HG03280 (cell line): ENCODE results near the gene ZFHX3.

Source experiments
- ATAC-seq: cut with Tn5 transposase; IDR thresholded peaks from one replicate; pipeline ENCODE4 v1.9.1; 2021; ENCODE audit warnings: mild to moderate bottlenecking, moderate library complexity; ENCODE audit not compliant: unreplicated experiment

The ZFHX3 gene

DNA sequence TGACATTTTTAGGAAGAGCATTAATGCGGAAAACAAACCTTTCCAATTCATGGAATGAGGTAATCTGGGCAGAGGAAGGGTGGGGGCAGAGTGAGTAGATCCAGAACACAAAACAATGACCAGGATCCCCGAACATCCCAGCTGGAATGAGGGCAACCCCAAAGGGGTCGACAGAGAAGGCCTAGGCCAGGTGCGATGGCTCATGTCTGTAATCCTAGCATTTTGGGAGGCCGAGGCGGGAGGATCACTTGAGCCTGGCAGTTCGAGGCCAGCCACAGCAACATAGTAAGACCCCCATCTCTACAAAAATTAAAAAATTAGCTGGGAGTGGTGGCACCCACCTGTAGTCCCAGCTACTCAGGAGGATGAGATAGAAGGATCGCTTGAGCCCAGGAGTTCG lies 64.7 kb downstream of the ZFHX3 start:
- no peak for ATAC-seq

DNA sequence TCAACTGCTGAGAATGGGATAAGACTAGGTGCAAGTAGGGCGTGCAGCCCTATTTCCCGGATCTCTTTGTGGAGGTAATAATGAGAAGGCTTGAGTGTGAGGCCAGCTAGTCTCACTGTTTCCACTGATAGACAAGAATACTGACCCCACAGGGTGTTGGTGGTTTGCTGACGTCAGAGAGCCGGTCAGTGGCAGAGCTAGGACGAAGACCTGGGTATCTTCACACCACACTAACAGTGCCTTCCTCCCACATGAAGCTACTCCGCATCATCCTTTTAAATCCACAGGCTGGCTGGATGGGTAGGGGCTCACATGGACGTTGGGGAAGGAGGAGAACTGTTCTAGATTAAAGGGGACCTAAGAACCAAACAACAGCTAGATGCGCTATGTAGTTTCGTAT lies 68.0 kb downstream of the ZFHX3 start:
- no peak for ATAC-seq

DNA sequence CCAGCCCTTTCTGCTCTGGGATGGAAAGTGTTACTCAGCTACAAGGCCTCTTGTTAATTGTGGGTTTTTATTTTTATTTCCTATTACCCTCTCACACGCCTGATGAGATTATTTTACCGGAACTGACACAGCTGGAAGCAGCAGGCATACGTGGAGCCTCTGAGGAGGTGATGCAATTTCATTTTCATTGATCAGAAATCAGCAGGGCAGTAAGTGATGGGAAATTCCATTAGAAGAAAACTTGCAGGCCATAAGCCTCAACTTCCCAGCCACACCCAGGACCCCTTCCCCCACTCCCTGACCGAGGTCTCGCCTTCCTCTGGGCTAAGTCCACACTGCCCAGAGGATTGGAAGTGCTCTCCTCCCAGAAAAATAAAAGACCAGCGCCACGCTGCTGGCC lies 69.7 kb downstream of the ZFHX3 start:
- ATAC-seq = no peak

DNA sequence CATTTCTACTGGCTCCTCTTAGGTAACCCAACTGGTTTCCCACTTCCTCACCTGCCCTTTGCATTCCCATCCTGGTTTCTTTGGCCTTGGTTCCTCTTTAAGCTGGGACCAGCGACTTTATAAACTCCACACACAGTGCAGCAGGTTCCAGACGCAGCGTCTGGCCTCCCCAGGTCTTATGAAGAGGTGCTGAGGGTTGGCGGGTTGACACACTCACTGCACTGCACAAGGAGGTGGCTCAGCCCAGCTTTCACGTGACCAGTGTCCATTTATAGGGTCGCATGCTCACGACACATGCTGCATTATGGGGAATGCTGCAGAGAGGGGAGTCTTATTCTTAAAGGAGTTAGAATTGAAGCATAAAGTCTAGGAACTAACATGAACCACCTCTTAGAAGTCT lies 70.8 kb downstream of the ZFHX3 start:
- ATAC-seq = no peak

DNA sequence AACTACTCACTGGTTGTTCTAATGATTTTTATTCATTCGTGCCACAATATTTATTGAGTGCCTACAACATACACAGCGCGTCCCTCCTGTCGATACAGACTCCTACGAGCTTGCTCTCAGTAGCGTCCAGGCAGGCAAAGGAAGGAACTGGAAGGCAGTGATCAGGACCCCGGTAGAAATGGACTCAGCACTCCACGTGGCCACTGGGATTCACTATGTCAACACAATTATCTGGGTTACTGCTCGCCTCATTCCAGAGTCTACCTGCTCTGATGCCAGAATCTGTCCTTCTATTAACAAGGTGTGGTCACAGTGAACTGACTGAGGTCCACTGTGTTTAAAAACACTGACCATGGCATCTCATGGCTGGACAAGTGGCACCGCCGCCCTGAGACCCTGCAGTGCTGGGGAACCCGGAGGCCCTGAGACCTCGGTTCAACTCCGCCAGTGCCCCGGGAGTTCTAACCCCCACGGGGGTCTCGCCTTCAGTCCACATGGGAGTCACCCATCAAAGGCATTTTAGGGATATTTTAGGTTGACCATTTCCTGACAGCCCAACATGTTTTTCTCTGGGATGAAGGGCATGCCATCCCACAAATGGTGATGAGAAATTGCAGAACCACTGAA lies 71.4 kb downstream of the ZFHX3 start:
- ATAC-seq = no peak

DNA sequence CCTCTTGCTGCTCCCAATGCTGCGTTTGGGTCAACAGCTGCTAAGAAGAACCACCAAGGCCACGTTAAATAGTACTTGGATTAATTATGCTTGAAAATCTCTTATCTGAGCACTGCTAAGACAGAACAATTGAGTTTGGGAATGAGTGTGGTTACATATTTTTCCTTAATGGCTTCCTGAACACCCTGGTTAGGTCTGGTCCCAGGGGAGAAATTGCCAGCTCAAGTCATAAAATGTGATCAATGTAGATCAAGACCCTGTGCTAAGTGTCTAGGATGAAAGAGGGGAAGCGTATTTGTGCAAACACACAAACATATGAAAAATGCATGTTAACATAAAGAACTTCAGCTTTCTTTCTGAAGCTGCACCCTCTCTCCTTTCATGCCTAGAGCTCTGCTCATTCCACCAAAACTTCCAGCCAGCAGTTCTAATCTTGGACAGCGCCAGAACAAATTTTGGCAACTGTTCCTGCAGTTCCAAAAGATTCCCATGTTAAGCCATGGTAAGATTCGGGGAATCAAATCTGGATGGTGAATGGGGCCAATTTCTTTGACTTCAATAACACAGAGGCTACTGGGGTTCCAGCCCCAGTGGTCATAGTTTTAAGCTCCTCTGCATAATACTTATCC lies 72.0 kb downstream of the ZFHX3 start:
- no peak for ATAC-seq

DNA sequence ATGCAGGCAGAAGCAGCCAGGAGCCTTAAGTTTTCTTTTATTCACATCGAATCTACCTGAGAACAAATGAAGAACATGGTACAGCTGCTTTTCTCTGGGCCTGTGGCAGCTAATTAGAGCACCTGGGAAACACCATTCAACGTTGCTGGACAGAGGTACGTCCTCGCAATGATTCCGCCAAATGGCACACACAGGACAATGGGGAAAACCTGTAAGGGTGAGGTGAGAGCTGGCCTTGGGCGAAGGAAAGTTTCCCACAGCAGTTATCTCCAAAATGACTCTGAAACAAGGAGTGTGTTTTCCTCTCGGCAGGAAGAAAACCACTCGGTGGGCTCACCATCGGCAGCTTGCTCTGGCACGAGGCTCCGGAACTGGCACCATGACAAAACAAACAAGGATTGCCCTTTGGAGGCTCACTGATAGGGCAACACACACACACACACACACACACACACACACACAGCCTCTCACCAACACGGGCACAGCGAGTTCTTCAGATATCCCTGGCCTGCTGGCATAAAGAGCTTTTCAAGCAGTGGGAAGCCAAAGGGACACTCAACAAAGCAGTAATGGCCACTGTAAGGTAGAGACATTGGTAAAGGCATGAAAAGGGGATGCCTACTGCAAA lies 73.7 kb downstream of the ZFHX3 start:
- no peak for ATAC-seq

DNA sequence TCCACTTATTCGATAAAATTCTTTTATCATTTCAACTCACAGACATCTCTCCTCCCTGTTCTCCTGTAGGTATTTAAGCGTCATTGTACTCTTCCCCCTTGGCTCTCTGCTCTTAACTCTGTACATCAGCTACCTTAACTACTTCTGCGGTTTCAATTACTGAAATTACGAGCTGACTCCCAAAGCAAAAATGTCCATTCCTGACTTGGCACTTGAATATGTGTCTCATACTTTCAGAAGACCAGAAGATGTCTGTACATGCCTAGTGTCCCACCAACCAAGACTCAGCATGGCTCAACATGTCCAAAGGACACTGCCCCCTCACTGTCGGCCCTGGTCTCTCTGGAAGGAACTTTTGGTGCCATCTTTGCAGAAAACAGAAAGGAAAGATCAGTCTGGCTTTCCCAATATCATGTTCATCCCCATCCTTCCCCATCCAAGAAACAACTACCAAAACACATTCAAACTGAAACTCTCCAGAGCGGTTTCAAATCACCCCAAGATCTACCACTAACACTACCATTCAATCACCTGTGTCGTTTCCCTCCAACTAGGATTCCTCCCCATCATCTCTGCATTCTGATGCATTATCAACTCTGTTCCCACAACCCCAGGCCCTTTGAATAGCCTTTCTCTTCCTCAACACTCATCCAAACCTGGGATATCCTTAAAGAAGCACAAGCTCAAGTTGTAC lies 74.9 kb downstream of the ZFHX3 start:
- ATAC-seq = no peak

DNA sequence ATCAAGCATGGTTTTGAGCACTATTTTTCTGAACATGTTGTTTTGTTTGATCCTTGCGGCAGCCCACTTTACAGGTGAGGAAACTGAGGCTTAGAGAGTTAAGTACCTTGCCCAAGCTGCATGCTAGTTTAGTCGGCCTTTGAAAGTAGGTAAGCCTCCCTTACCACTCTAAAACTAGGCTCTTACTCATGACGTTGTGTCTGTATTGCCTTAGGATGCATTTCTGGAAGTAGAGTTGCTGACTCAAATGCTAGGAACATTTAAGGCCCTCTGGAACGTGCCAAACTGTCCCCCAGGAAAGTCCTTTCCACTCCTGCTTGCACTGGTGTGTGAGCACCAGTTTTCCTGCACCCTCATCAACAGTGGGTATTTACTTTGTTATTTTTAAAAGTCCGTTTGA lies 76.6 kb downstream of the ZFHX3 start:
- no peak for ATAC-seq

DNA sequence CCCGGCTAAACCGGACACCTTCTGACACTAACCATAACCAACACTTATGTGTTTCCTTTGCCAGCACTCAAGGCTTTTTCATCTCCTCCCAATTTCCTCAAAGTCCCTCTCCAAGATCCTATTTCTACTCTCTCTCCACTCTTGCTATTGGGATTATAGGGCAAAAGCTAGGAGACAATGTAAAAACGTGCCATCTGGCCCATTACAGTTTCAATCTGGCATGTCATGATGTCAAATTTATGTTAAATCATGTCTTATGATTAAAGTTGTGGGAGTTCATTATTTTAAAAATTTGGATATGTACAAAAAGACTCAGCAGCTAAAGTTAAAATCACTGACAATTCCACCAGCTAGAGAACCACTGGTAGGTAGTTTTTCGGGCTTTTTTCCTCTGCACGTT lies 77.3 kb downstream of the ZFHX3 start:
- no peak for ATAC-seq

DNA sequence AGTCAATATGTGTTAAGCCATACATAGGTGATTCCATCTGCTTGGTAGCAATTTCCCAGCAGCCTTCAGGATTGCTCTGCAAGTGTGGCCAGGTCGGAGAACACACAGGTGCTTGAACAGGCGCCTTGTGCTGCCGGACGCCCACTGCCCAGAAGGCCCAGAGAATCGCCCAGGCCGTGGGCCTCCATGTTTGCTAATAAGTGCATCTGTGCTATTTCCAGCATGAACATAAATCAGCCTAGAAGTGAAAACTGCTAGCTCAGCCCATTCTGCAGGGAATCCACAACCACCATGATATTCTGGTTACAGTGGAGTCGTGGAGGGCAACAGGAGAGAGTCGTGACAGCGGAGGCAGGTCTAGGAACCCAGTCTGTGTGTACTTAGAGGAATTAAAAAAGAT lies 78.1 kb downstream of the ZFHX3 start:
- ATAC-seq = no peak

DNA sequence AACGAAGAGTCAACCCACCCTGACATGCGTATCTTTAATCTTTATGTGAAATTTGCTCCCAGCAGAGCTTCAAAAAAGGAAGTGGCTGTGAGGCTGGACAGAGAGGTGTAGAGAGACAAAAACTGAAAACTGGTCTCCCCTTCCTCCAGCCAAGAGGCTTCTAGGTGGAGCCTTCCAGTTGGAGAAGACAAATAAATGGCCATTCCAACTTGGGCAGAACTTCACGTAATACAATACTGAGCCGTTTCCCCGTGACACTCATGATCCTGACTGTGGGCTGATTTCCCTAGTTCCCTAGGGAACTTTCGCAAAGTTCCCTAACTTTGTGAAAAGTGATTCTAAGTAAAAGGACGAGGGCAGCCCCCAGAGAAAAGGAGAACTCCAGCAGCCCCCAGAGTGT lies 78.8 kb downstream of the ZFHX3 start:
- no peak for ATAC-seq

DNA sequence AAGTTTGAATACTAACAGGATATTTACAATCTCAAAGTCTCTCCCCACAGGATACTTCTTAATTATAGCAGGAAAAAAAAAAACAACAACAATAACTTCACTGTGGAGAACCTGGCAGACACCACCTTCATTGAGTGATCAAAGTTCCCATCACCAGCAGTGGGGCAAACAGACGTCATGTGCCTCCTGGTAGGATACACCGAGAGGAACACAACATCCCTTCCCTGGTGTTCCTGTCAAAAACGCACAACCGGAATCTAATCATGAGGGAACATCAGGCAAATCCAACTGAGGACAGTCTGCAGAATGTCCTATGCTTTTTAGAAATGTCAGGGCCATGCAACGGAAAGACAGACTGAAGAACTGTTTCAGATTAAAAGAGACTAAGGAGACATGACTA lies 80.0 kb downstream of the ZFHX3 start:
- ATAC-seq = no peak

DNA sequence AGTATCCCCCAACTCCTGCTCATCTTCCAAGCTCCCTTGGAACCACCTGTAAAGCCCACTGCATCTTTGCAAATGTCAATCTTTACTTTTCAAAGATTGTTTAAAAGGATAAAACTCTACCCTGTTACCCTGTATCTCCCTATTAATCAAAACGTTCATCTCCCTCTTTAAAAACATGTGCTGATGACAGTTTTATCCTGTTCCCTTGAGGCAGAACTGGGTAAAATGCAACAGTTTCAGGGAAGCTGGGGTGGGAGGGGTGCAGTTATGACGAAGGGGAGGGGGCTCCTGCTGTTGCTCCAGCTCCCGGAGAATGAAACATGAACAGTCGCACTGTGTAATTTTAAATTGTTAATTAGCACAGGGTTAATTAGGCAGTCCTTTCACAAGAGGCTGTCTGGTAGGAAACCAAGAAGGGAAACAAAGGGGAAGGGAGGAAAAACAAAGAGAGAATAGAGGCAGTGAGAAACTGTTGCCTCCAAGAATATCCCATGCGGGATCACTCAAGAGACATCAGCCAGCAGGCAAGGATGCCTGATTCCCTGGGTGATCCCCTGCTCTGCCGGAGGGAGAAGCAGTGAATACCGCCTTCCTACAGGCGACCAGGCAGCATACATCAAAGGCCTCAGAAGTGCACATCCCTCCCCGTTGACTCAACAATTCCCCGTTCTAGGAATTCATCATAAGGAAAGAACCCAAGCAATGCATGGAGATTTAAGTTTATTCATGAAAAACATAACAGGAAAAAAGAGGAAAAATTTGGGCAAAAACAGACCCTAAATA lies 84.2 kb downstream of the ZFHX3 start:
- no peak for ATAC-seq

DNA sequence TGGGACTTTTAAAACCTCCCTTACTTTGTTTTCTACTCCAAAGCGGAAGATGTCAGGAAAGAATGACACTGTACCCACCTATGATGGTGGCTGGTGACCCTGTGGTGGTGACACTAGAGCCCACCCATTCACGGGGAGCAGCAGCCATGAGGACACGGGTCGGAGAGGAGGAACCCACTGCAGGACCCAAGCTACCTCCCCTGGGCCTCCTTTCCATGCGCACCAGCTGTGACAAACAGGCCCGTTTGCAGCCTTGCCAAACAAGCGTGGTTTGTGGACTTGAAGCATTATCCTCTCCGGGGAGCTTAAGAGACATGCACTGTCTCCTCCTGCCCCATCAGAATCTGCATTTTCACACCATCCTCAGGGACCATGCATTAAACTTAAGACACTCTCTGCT lies 85.6 kb downstream of the ZFHX3 start:
- ATAC-seq = no peak

DNA sequence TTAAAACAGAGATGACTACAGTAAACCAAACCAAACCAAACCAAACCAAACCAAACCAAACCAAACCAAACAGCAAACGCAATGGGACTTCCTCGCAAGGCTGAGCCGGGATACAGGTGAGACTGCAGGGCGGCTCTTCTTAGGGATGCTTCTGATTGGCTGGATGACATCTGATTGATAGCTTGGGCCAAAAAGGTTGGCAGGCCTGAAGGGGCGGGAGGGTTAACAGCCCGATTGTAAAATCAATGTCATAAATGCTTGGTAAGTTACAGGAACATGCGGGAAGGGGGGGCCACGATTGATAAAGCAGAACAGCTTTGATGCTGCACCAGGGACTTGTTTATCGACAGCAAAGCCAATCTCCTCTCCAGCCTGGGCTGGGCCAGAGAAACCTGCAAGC lies 86.1 kb downstream of the ZFHX3 start:
- no peak for ATAC-seq

DNA sequence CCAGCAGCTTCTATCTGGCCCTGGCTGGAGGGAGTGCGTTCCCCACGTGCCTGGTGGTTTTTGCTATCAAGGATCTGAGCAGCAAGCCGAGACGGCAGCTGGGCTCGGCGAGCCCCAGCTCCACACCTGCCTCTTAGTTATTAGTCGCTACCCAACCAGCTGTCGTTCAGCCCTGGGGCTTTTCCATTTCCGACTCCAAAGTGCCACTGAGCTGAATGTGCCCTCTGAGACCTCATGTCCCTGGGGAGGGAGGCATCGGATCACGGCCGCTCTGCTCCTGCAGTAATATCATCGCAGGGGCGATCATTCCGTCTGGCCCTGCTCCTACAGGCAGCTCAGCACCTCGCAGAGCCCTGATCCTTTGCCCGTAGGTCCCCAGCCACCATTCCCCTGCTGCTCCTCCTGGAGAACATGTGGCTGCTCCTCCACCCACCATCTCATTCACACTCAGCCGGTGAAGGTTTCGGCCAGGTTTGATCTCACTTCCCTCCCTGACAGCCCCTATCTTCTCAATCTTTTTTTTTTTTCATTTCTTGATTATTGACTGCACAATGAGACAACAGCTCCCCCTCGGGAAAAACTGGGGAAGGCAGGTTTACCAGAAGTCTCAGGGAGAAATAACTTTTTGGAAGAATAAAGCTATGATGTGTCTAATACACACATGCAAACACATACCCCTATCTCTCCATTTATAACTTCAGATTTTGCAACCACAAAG lies 86.7 kb downstream of the ZFHX3 start:
- no peak for ATAC-seq

DNA sequence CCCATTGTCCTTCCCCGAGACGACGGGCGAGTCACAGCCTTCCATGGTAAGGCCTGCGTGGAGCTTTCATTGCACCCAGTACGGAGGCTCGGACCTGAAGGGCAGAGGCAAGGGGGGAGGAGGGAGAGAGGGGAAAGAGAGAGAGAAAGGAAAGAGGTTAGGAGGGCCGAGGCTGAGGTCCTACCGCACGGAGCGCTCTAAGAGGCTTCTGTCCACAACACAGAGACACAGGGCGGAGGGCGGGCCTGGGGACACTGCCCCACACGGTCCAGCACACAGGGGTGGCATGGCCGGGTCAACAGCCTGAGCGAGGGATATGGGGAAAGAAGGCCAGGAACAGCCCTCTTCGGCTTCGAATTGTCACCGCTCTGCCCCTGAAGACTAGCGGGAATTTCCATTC lies 87.8 kb downstream of the ZFHX3 start:
- no peak for ATAC-seq

DNA sequence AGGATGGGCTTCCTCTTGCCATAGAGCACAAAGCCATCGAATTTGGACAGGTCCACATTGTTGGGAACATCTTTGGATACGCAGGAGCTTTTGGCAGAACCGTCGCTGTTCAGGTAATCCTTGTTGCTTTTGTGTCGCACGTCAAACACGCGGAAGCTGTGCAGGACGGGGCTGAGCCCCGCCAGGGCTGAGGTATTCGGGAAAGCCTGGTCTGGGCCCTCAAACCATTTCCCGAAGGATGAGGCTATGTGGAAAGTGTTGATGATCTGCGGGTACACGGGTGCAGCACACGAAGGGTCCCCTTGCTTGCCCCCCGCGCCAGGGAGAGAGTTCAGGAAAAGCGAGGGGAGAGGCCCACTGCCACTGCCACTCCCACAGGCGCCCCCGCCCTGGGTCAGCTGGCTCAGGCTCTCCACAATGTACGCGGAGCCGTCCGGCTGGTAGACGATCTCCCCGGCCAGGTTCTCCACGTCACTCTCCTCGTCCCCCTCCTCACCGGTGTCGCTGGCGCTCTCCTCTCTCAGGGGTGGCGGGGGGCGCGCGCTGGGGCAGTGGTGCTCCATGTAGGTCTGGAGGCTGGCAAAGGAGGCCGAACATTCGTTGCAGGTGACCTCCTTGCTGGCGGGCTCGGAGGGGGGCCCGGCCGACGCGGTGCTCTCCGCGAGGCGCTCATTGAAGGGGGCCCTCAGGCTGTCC lies 88.5 kb downstream of the ZFHX3 start:
- no peak for ATAC-seq

DNA sequence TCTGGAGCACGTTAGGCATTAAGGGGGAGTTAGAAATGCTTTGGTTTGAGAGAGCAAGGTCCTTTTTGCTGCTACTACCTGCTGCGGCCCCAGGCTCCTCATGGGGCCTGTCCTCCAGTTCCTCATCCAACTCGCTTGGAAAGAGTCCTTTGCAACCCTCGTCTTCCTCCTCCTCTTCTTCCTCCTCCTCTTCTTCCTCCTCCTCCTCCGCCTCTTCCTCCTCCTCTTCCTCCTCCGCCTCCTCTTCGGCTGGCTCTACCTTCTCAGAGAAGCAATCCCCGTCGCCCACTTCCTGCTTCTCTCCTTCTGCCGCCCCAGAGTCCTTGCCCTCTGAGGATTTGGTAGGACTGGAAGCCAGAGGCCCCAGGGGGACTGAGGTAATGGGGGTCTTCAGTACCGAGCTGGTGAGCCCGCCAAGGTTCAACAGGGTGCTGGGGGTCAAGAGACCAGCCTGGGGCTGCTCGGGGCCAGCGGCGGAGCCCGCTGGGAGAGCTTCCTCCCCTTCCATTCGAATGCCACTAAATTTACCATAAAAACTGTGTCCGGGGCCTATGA lies 89.3 kb downstream of the ZFHX3 start:
- no peak for ATAC-seq
